GM13976 (cell line): ENCODE data around the gene DENND2A.

Experiments
- DNase-seq: peaks from one replicate; pipeline ENCODE4 v3.0.0; 2012; ENCODE audit warnings: low spot score
- in situ Hi-C: fragments of 300-500 bp; cut with MboI; formaldehyde crosslinking; loops from one replicate; pipeline ENCODE4 v1.12.0; 2022; ENCODE audit warnings: low sequenced_read_pairs, mixed read lengths, inconsistent platforms; ENCODE audit not compliant: unreplicated experiment
- TF ChIP-seq, protein P1 (sequence below): IDR thresholded peaks from 2 replicates; pipeline ENCODE4 v1.5.1; 2012; ENCODE audit warnings: borderline replicate concordance, mild to moderate bottlenecking; ENCODE audit not compliant: insufficient read depth; ENCODE audit errors: extremely low read depth, missing control alignments, control extremely low read depth

Gene DENND2A

DNA sequence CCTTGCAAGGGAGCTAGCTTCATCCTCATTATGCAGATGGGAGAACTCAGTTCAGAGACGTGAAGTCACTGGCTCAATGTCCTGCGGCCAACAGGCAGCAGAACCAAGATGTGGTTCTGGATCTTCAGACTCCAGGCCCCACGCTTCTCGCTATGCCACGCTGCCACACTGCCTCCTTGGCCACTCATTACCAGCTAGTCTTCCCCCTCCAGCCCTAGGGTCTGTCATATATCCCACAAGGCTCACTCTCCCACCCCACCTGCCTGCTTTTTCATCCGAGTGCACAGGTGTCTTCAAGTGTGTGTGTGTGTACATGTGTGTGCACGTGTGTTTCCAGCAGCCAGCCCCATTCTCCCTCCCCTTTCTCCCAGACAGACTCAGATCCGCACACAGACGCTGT, 53.4 kb downstream of the DENND2A start:
- in situ Hi-C loops, result no loop called here
- DNase-seq, result no peak
- TF ChIP-seq, protein P1, sequence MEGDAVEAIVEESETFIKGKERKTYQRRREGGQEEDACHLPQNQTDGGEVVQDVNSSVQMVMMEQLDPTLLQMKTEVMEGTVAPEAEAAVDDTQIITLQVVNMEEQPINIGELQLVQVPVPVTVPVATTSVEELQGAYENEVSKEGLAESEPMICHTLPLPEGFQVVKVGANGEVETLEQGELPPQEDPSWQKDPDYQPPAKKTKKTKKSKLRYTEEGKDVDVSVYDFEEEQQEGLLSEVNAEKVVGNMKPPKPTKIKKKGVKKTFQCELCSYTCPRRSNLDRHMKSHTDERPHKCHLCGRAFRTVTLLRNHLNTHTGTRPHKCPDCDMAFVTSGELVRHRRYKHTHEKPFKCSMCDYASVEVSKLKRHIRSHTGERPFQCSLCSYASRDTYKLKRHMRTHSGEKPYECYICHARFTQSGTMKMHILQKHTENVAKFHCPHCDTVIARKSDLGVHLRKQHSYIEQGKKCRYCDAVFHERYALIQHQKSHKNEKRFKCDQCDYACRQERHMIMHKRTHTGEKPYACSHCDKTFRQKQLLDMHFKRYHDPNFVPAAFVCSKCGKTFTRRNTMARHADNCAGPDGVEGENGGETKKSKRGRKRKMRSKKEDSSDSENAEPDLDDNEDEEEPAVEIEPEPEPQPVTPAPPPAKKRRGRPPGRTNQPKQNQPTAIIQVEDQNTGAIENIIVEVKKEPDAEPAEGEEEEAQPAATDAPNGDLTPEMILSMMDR, result no peak

- DNase-seq, result no peak
- TF ChIP-seq, protein P1, result no peak
- in situ Hi-C loops, result no loop called here
These were observed 54.1 kb downstream of the DENND2A start for GRCh38 chr7:140586516-140586915.

DNA sequence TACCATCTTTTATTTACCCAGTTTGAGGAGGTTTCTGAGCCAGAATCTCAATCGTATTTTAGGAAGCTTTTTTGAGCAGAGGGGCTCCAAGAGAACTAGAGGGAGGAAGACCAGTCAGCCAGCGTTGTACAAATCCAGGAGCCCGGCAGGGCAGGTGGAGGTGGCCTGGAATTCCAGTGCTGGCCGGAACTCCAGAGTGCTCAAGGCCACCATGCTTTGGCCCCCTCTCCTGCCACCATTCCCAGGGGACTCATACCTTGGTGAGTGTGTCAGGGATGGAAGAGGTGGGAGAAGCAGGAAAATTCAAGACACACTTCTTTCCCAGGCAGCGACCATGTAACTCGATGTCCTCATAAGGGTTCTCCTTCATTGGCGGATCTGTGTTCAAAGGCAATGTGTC, 55.3 kb downstream of the DENND2A start:
- TF ChIP-seq, protein P1, result no peak
- in situ Hi-C loops, result no loop called here
- no peak for DNase-seq

GRCh38 chr7:140584195-140584851, 56.3 kb downstream of the DENND2A start:
- in situ Hi-C loops, result no loop called here
- no peak for DNase-seq
- TF ChIP-seq, protein P1, result no peak

DNA sequence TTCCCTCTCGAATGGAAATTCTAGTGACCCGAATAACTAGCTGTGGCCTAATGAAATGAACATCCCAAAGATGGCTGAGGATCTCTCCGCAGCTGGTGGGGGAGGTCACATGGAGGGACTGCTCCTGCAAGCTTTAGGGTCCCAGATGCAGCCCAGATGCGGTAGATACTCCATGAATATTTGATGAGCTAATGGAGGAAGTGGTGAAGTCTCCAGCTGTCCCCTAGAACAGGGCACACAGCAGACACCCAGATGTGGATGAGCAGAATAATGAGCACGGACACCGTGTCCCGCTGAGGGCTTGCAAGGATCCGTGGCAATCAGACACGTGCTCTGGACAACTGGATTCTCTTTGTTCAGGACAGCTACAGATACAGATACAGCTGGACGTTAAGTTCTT, 59.2 kb downstream of the DENND2A start:
- TF ChIP-seq, protein P1, result no peak
- in situ Hi-C loops, result no loop called here
- no peak for DNase-seq

GRCh38 chr7:140577651-140578050, 63.0 kb downstream of the DENND2A start:
- TF ChIP-seq, protein P1, result no peak
- in situ Hi-C loops, result no loop called here
- DNase-seq, result no peak
